ENCODE measurements around the gene ZNF219.
"Not testable (repeated sequence)": the region's sequence is repeated elsewhere in the genome, so short reads cannot be mapped to it uniquely, and the experiment has no call there.

ZNF219 gene

GRCh38 chr14:21047378-21047781 lies 51.1 kb downstream of the ZNF219 start:
- no peak for DNase-seq (ENCODE audit: low read depth in 2 of 2)

GRCh38 chr14:21043974-21044618 lies 54.4 kb downstream of the ZNF219 start:
- no peak for DNase-seq (ENCODE audit: low read depth in 2 of 2)

- DNase-seq (ENCODE audit: low read depth in 2 of 2), result no peak
Observed at GRCh38 chr14:21043387-21043973, 55.0 kb downstream of the ZNF219 start.

GRCh38 chr14:21042918-21043317 lies 55.5 kb downstream of the ZNF219 start:
- no peak for DNase-seq (ENCODE audit: low read depth in 2 of 2)

- DNase-seq (ENCODE audit: low read depth in 2 of 2), result no peak
Observed at GRCh38 chr14:21041676-21042433, 56.6 kb downstream of the ZNF219 start, which contains the start of gene RNASE7. Gene RNASE7, plus strand, starts transcription at chr14:21042362. Its CDS starts 631 bp downstream, at chr14:21042993.

- not testable (repeated sequence) for DNase-seq (ENCODE audit: low read depth in 2 of 2)
Observed at GRCh38 chr14:21040941-21041340, 57.5 kb downstream of the ZNF219 start.

GRCh38 chr14:21040370-21040925 lies 58.0 kb downstream of the ZNF219 start:
- DNase-seq (ENCODE audit: low read depth in 2 of 2), result no peak
